Thyroid gland (tissue), 4 donors: ENCODE measurements around the gene ADARB2.

ENCODE experiments used
- CTCF ChIP-seq, 6 experiments: fragments of 200-600 bp in 3 of 6; fragments of 450-650 bp in 3 of 6; sonication (generic) in 3 of 6; IDR thresholded peaks; one replicate each; pipeline ENCODE4 v1.5.1; 2016 to 2019; ENCODE audit warnings: antibody characterized with exemption in 6 of 6, mild to moderate bottlenecking in 2 of 6, inconsistent platforms in 1 of 6, moderate library complexity in 1 of 6
- POLR2A ChIP-seq, 2 donors: fragments of 450-650 bp; IDR thresholded peaks; one replicate each; pipeline ENCODE4 v1.6.1; 2017; ENCODE audit warnings: antibody characterized with exemption in 2 of 2, mild to moderate bottlenecking in 2 of 2, moderate library complexity in 1 of 2

GRCh38 chr10:1178506-1178905 is 558.8 kb downstream of the ADARB2 start:
- no peak for TF ChIP-seq CTCF (IDR thresholded peaks at IDR 0.05)
- no peak for TF ChIP-seq POLR2A (IDR thresholded peaks at IDR 0.05)
